ENCODE results near the gene HDDC2.

The HDDC2 gene, protein sequence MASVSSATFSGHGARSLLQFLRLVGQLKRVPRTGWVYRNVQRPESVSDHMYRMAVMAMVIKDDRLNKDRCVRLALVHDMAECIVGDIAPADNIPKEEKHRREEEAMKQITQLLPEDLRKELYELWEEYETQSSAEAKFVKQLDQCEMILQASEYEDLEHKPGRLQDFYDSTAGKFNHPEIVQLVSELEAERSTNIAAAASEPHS

DNA sequence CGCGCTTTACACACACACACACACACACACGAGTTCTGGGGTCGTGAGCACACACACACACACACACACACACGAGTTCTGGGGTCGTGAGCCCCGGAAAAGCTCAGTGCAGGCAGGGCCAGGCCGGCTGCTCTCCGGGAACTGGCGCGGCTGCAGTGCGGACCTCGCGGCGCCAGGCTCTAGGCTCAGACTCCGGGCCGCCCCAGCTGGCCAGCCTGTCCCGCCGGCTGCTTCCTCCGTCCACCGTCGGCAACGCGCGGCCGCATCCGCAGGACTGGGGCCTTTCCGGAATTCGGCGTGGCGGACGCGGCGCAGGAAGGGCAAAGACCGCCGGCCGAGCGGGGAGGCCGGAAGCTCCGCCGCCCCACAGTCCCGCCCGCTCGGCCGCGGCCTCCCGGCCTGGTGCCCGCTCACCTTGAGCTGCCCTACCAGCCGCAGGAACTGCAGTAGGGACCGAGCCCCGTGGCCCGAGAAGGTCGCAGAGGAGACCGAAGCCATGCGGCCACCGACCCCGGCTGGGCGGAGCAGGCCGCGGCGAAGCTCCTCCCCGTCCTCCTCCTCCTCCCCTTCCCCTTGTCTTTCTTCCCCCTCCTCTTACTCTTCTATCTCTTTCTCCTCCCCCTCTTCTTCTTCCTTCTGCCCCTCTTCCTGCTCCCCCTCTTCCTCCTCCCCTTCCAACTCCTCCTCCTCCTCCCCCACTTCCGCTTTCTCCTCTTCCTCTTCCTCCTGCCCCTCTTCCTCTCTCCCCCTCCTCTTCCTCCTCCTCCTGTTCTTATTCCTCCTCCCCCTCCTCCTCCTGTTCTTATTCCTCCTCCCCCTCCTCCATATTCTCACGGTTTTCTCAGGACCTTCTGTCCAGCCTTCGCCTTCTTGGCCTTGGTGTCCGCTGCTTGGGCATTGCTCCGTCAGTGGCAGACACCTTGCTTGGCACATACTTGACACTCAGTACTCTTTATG, at the start of gene HDDC2:
TSS of gene HDDC2 (minus strand) at position 533 of the 957 bp plus-strand sequence. CDS start at position 498, 35 bp downstream.
- DNase-seq, result no peak

DNA sequence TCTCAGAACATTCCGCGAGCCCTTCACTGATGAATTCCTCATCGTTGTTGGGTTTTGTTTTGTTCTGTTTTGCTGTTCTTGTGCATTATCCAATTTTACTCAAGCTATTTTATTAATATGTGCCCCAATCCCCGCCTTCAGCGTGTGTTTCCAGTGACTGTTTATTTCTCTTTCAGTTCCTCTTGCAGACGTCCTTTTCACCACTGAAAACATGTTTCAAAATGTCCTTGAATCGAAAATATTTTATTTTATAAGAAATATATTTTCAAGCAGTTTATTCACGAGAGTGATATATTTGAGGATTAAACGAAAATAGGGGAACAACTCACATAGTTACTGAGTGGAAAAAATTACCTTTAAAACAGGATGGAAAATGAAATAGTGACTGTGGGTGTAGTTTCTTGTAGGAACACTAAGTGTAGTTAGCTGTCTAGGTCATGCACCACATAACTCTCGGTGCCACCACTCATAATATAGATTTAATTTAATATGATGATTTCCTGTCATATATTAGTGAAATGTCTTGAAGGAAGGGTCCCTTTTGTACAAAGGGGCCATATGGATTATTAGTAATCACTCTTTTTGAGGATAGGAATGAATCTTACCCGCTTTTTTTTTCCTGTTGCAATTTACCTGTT, 45.3 kb upstream of the HDDC2 start:
- no peak for DNase-seq

DNA sequence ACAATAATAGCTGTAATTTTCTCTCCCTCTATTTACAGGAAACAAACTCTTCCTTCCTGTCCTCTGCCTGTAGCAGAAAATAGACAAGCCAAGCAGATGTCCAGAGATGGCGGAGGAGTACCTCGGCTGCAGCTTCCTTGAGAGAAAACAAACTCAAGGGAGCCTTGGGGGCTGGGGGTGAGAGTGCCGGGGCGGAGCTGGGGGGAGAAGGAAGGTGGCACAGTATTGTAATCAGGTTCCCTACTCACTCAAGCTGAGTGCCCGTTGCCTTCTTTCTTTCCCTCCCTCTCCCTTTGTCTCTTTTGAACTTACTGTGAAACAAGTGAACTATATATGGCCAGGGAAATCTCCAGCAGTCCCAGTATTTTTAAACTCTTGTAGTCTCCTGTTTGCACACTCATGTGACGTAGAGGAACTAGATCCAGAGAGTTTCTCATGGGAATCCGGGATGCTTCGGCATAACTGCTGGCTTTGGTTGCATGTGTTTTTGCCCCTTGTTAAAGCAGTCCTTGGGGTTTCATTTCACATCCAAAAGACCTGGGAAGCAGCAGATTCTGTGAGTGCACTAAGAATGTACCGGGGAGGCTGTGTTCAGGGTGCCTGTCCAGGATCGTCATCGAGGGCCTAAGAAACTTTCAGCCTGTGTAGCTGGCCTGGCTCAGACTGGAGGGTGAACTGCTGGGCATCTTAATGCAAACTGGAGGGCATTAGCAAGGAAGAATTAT, 44.6 kb upstream of the HDDC2 start:
- no peak for DNase-seq

DNA sequence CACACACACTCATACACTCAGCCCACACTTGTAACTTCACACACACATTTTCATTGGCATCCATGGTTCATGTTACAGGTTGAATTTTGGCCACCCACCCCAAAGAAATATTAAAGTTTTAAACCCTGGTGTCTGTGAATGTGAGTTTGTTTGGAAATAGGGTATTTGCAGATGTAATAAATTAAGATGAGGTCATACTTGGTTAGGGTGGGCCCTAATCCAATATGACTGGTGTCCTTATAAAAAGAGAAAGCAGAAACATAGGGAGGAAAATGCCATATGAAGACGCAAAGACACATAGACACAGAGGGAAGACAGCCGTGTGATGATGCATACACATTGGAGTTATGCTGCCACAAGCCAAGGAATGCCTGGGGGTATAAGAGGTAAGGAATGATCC, 39.7 kb upstream of the HDDC2 start:
- DNase-seq, result no peak

DNA sequence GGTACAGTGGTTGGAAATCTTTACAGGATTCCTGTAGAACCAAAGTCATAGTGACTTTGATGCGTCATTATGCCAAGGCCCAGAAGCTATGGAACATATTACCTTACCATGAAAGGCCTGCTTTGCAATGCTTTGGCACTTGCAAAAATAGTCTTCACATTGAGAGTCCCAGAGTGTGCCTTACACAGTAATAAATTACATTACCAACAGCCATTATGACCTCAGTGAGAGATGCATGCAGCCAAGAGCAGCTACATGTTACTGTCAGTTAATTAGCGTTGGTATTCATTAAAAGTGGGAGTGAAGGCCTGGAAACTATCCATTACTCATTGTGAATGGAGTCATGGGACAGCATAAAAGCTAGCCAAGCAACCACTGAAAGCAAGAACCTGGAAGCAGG, 39.2 kb upstream of the HDDC2 start:
- DNase-seq, result no peak

DNA sequence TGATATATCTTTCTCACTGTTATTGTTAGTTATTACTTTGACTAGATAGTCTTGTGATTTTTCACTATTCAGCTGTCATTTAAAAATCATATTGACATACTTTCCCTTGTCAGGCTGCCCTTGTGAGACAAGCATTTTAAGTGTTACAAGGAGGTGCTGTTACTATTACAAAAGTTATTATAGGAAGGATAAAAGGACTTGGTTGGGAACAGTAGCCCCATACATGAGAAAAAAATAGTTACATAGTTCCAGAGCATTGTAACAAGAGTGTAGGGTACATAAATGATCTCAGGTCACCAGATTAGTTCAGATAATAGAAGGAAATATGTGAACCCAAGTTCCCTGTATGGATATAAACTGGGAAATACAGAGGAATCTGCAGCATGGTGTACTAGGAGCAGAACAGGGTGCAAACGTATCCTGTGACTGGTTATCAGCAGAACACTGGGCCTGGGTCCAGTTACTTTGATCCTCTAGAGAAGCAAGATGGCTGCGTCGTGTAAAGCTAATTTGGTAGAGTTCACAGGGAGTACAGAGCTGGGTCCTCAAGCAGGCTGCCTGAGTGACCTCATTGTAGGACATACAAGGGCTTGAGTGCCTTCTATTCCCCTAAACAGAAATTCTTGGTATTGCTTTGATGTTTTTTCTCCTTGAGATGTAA, 38.5 kb upstream of the HDDC2 start:
- no peak for DNase-seq

DNA sequence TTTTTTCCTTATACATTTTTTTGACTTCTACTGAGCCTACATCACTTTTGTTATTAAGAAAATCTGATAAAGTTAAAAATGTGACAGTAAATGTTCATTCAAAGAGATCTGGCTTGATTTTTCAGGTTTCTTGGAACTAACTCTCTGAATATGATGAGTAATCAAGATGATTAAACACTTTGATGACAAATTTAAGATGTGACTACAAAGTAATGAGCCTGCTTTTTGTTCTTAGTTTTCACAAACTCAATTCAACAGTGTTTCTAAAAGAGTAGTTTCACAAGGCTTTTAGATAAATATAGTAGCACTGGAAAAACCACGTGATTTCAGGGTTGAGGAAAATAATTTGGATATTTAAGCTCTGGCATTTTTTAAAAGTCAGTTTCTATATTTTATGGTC, 37.9 kb upstream of the HDDC2 start:
- no peak for DNase-seq

DNA sequence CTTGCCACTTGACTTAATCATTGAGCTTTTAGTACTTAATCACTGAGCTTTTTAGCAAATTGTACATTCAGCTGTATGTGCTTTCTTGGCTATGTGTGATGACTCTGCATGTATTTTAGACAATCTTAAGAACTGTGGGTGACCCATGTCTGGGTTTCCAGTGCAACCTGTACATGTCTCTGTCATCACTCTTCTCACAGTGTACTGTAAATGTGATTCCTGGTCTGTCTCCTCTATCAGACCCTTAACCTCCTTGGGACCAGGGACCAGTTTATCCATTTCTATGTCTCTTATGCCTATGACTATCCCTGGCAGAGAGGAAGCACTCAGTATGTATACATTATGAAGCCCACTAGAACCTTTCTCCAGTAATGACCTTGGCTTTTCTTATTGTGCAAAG, 36.6 kb upstream of the HDDC2 start:
- no peak for DNase-seq

DNA sequence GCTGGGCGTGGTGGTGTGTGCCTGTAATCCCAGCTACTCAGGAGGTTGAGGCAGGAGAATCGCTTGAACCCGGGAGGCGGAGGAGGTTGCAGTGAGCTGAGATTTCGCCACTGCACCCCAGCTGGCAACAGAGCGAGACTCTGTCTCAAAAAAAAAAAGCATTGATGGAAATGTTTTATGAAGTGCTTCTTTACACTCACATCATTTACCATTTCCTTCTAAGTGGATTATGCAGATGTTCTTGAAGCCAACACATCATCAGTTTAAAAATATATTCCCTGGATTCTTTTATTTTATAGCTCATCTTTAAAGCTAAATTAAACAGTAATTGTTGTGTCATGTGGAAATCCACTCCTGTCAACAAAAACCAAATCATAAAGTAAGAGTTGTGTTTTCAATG, 35.9 kb upstream of the HDDC2 start:
- DNase-seq, result no peak

DNA sequence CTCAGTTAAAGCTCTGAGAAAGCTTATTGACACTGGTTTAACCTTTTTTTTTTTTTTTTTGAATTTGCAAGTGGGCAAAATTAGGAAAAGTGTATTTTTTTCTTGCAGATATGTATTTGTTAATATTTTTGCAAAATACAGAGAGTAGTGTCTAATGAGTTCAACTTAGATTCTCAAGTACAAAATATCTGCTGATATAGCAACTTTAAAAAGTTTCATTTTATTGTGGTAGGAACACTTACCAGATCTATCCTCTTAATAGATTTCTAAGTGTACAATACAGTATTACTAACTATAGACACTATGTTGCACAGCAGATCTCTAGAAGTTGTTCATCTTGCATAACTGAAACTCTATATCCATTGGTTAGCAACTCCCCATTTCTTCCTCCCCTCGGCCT, 30.9 kb upstream of the HDDC2 start:
- DNase-seq, result no peak

DNA sequence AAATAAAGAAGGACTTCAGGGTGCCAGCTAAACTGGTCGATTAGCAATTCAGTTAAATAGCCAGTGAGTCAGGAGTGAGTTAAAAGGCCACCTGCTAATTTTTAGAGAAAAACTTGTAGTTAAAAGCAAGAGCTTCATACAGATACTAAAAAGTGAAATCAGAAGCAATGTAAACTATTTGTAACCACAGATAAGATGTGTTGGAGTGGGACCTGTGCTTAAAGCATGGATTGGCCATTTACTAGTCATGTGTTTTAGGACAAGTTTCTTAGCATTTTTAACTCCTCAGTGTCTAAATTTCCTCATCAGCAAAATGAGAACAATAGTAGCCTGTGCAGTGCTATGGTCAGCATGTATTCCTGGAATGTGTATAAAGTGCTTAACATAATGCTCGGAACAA, 23.8 kb upstream of the HDDC2 start:
- no peak for DNase-seq

DNA sequence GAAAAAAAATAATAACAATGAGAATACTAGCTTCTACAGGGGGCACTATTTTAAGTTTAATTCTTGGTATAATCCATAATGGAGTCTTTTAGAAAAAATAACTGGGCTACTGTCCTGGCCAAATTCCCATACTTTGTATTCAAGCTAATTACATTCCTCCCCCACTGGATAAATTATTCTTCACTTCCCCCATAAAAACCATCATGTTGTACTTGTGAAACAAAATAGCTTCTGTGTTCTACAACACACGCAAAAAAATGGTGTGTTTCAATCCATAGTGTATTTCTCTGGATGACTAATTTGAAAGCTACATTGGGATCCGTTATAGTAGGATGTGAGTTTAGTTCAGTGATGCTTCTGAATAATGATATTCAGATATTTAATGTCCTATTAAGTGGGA, 21.6 kb upstream of the HDDC2 start:
- DNase-seq, result no peak

DNA sequence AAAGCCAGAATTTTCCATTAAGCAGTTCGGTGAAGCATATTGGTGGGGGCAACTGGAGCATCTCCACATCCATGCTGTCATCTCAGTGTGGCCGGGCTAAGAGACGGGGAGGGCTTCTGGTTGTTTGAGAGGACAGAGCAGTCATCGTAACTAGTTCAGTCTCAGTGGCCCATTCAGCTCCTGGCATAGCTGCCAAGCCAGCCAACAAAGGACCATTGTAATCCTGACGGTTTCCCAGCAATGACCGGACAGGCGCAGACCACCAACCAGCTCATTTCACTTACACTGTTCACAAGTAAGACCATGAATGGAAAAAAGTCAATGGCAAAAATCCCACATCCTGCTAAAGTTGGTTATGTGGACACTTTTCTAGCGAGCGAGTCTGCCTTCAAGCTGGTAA, 14.9 kb upstream of the HDDC2 start:
- no peak for DNase-seq

DNA sequence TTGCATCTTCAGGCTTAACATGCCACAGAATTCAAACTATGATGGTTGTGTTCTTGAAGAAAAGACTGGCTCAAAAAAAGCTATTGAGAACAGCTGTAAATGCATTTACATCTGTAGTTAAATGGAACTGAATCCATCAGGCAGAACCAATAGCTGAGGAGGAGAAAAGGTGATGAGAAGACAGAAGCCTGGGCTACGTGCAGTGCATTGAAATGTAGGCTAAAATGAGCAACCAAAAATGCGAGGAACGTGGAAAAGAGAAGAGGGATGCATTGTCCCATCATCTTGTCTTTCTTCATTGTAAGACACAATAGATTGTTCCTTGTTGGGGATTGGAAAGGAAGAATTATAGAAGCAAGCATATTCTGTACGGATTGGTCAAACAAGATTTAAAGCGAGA, 13.8 kb upstream of the HDDC2 start:
- DNase-seq, result no peak

DNA sequence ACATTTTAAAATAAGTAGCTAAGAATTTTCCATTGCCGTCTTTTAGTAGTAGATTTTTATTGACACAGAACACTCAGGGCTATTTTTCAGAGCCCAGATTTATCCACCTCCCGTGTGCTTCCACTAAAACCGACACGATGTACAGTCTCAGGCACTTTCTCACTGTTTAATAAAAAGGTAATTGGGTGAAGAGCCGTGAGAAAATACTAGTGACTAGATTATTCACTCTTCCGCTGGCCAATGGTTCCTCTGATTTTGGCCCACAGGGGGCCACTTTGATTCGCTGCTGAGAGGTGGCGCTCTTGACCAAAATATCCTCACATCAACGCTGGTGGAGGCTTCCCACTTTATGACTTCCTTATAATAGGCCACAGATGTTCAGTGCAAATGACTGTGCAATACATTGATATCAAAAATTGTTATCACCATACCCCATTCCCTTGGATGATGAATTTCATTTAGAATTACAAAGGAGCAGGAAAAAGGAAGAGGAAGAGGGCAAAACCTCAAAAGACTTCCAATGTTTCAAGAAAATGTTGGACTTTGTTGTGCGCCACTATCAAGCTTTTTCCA, 12.3 kb upstream of the HDDC2 start:
- peak; percentile 57 for DNase-seq

DNA sequence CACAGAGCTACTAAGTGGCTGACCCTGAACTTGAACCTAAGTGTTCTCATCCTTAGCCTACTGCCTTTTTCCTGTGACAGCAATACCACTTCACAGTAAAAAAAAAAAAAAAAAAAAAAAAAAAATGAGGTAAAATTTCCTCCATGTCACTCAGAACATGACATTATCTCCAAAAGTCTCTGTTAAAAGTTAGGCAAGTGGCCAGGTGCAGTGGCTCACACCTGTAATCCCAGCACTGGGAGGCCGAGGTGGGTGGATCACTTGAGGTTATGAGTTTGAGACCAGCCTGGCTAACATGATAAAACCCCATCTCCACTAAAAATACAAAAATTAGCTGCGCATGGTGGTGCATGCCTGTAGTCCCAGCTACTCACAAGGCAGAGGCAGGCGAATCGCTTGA, 11.2 kb upstream of the HDDC2 start:
- DNase-seq, result no peak

DNA sequence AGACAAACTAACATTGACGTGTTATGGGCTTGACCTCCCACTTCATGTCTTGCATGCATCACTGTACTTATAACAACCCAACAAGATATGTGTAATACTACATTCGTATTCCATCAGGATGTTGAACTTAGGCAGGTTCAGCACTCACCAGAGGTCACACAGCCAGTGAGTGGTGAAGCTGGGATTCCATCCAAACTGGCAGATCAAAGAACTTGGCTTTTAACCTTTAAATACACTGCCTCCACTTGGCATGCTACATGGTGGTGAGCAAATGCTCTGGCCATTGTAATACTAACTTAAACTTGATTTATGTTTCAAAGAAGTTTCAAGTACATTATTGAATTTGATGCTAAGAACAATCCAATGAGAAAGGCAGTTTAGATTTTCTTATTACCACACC, 10.7 kb upstream of the HDDC2 start:
- no peak for DNase-seq

DNA sequence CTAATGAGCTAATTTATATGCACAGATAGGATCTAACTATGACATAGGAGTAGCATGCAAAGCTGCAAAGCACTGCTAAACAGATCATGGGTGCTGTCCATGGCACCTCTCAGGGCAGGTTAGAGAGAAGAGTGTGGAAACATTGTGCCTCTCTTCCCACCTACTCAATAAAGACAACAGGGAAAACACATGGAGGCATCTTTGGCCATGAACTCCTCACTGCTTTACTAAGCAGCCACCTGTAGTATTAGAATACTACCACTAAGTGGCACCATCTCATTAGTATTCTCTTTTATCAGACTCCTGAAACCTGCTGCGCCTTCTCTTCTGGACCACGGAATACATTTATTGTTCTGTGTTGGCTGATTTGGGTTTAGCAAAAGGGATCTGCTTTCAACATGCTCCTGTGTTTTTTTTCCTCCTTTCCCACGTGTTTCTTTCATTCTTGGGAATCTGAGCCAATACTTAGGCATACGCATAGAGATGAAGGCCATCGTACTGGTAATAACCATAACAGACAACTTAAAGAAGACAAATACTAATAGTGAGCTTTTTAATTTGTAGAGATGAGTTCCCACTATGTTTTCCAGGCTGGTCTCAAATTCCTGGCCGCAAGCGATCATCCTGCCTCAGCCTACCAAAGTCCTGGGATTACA, 9.4 kb upstream of the HDDC2 start:
- DNase-seq, result peak; percentile 31

DNA sequence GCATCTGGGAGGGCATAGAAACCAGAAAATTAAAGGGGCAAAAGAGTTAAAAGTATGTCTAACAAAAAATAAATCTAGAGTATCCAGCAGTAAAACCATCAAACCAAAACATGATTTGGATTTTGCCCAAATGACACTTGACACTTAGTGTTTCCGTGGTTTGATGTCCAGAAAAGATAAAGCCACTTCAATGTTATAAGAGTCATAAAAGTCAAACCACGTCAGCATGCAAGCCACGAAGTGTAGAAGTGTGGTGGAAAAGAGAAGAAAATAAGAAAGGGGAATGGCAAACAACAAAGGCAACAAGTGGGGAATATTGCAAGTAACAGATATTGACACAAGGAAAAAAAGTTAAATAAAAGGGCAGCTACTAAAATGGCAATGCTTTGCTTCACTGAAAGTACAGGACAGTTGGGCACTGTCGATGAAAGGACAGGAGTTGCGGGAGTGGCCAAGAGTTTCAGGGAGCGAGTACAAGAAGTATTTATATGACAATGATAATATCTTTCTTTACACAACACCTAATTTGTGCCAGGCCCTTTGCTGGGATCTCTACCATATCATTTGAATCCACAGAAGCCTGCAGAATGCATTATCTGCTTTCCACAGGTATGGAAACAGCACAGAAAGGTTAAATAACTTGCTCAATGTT, 6.3 kb upstream of the HDDC2 start:
- no peak for DNase-seq

DNA sequence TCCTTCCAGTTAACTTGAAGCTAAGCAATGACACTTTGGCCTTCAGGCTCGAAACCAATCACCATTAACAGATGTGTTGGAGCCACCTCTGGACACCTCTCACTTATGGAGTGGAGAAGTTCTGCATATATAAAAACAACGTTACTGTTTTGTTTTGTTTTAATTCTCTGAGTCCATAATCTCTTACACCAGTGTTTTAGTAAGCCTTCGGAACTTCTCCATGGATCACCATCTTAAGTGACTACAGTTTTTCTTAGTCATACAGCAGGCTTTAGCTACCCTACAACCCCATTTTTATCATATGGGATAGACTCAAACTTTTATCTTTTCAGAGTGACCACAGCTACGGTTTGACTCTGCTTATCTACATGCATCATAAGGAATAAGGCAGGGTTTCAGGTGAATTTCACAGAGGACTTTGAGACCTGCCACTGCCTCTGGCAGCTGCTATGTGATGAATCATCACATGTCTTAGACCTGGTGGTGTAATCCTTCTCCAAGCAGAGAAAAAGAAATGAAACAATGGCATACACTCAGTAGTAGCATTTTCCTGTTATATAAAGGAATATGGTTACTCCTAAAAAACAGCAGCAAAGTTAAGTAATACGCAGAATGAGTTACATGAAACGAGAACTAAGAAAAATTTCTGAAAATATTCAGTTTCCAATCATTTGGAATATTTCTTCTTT, 5.5 kb upstream of the HDDC2 start:
- no peak for DNase-seq

DNA sequence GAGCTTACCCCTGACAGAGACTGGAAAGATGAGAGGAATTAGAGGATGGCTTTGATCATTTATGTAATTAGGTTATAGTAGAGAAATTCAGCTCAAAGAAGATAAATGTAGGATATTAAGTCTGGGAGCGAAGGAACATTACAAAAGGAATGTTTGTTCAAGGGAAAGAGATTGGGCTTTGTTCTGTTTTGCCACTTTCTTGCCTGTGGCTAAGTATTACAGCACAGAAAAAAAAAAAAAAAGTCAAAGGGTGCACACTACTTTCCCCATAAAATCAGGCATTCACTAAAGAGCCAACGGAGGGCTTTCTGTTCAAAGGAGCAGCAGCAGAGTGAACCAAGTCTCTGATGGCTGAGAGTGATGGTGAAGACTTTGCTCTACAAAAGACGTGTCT, 5.0 kb upstream of the HDDC2 start:
- DNase-seq, result no peak

Measured in amniotic stem cell (primary cell).